ENCODE measurements around the gene SOAT2. TPM values are rescaled to one million over a fixed set of nuclear protein-coding genes. Genes with fewer than 3 reads are reported as not detected.

The SOAT2 gene
- total and polyA plus RNA-seq, 2 of the 4 experiments (the other 2 are of a cell fraction): 0.18 to 0.39 TPM

GRCh38 chr12:53071591-53072551 lies 31.4 kb upstream of the SOAT2 start:
- ATAC-seq (ENCODE audit: low read depth) (peak; percentile 12), DNase-seq (peak; percentile 33)
- dilution Hi-C loops (cut with HindIII; ENCODE audit: low sequenced_read_pairs, unreplicated experiment): no loop called here
- H3K18ac ChIP-seq (ENCODE audit: low read depth, low read length): no peak overlapping the region; the same call in 1 of the 2 replicates
- H2BK20ac ChIP-seq (ENCODE audit: low read depth, low read length): peak overlapping the region; percentile 18; the same call in 1 of the 2 replicates
- in situ Hi-C loops (cut with MboI; ENCODE audit: low sequenced_read_pairs): no loop called here
- no peak overlapping the region; the same call in 2 of the 3 replicates for H2BK15ac ChIP-seq (ENCODE audit: low read depth, low read length)
- H2BK5ac ChIP-seq (ENCODE audit: low read depth, low read length, poor library complexity, severe bottlenecking): no peak overlapping the region
- no peak overlapping the region; the same call in 1 of the 2 replicates for H3K4me2 ChIP-seq (ENCODE audit: low read depth, low read length)
- peak overlapping the region; percentile 15; the same call in 1 of the 2 replicates for H3K9ac ChIP-seq (ENCODE audit: low read depth, low read length)
- peak overlapping the region; percentile 57 for H2AK5ac ChIP-seq (ENCODE audit: low read depth, low read length)
- peaks cover 32% of the 10 kb centered on the region for H3K36me3 ChIP-seq (ENCODE audit: control insufficient read depth, insufficient read depth, low read length)
- peak overlapping the region; percentile 41 for H2BK120ac ChIP-seq (ENCODE audit: low read depth, low read length)
- no peaks in the 10 kb centered on the region for H3K27me3 ChIP-seq (ENCODE audit: control insufficient read depth, insufficient read depth, low read length)
- H3K56ac ChIP-seq (ENCODE audit: extremely low read depth, insufficient read depth, low read length): no peak overlapping the region
- 74% methylated on average over 2 of the region's 11 CpGs; no CpG with 5 or more reads in 1 of the 2 experiments for WGBS, 2 experiments (ENCODE audit: extremely low coverage in 2 of 2, insufficient read length in 1 of 2)
- no peaks in the 10 kb centered on the region for H3K9me3 ChIP-seq (ENCODE audit: control insufficient read depth, insufficient read depth, low read length)
- H3K23ac ChIP-seq (ENCODE audit: low read depth, low read length): no peak overlapping the region
- peak overlapping the region; percentile 46 for H3K27ac ChIP-seq (ENCODE audit: insufficient read depth, low read length)
- no peak overlapping the region for H3K4me3 ChIP-seq (ENCODE audit: insufficient read depth, low read depth, low read length)
- H4K8ac ChIP-seq (ENCODE audit: low read depth in 2 of 2, low read length in 2 of 2): peak overlapping the region; percentile 6 to 61; a peak in 3 of 4 replicates
- intact Hi-C loops (cut with micrococcal nuclease): no loop called here
- H2AFZ ChIP-seq (replicated peaks; ENCODE audit: low read length, poor library complexity): peak overlapping the region; percentile 57
- CTCF ChIA-PET: interaction anchor here (1.2 kb wide), 1 partner anchor 27 kb away, joined by 5 read pairs; no protein-coding TSS in a partner anchor
- H3K79me1 ChIP-seq (ENCODE audit: low read depth in 1 of 2, low read length in 2 of 2): peaks cover 23 to 62% of the 10 kb centered on the region in 2 experiments; a peak in 3 of 4 replicates
- H3K9me1 ChIP-seq (ENCODE audit: insufficient read depth, low read length): peaks cover 10% of the 10 kb centered on the region
- peaks cover 23% of the 10 kb centered on the region for H3K4me1 ChIP-seq (ENCODE audit: control insufficient read depth, insufficient read depth, low read length)
- H3K14ac ChIP-seq (replicated peaks; ENCODE audit: low read depth, low read length): peak overlapping the region; percentile 20; the same call in 1 of the 2 replicates
- peak overlapping the region; percentile 18 for H2AK9ac ChIP-seq (replicated peaks; ENCODE audit: low read depth, low read length, poor library complexity)
- TF ChIP-seq CTCF (conservative IDR thresholded peaks at IDR 0.05; ENCODE audit: low read depth, low read length): peak; percentile 34
- TF ChIP-seq FOS (IDR thresholded peaks at IDR 0.05; ENCODE audit: low read depth, low read length): no peak
- no peak for TF ChIP-seq POLR2A (IDR thresholded peaks at IDR 0.05; ENCODE audit: low read depth, low read length)
- peak; percentile 35 for TF ChIP-seq RAD21 (IDR thresholded peaks at IDR 0.05; ENCODE audit: low read length)
- peak; percentile 23; the same call in 1 of the 2 replicates for TF ChIP-seq SMC3 (IDR thresholded peaks at IDR 0.05; ENCODE audit: low read depth, low read length)
- peak overlapping the region; percentile 37; the same call in 1 of the 2 replicates for H4K5ac ChIP-seq (ENCODE audit: low read depth, low read length)
- no peaks in the 10 kb centered on the region for H4K20me1 ChIP-seq (ENCODE audit: insufficient read depth, low read length)
- POLR2A ChIA-PET (ENCODE audit: unreplicated experiment): interaction anchor here (1.1 kb wide), 1 partner anchor 9 kb away, joined by 3 read pairs; no protein-coding TSS in a partner anchor
- H4K91ac ChIP-seq (ENCODE audit: insufficient read depth, low read depth, low read length): peak overlapping the region; percentile 35; the same call in 1 of the 2 replicates
- peak overlapping the region; percentile 68 for H3K4ac ChIP-seq (ENCODE audit: low read depth, low read length)
- BruUV-seq (replicated peaks): no TSS peak
